CD4-positive, alpha-beta T cell treated with Interleukin-15 for 1 hour (primary cell): ENCODE data around the gene HTT-AS.

Experiments
- DNase-seq: peaks from one replicate; pipeline ENCODE4 v3.0.0-alpha.2; 2020

The HTT-AS gene

GRCh38 chr4:3025881-3026280, 48.5 kb downstream of the HTT-AS start:
- no peak for DNase-seq

- no peak for DNase-seq
Observed at GRCh38 chr4:3022651-3023050, 51.7 kb downstream of the HTT-AS start.

- DNase-seq: no peak
Observed at GRCh38 chr4:3022112-3022511, 52.2 kb downstream of the HTT-AS start.

- DNase-seq: no peak
Observed at GRCh38 chr4:3021627-3022026, 52.7 kb downstream of the HTT-AS start.

GRCh38 chr4:3021127-3021526, 53.2 kb downstream of the HTT-AS start:
- no peak for DNase-seq

DNA sequence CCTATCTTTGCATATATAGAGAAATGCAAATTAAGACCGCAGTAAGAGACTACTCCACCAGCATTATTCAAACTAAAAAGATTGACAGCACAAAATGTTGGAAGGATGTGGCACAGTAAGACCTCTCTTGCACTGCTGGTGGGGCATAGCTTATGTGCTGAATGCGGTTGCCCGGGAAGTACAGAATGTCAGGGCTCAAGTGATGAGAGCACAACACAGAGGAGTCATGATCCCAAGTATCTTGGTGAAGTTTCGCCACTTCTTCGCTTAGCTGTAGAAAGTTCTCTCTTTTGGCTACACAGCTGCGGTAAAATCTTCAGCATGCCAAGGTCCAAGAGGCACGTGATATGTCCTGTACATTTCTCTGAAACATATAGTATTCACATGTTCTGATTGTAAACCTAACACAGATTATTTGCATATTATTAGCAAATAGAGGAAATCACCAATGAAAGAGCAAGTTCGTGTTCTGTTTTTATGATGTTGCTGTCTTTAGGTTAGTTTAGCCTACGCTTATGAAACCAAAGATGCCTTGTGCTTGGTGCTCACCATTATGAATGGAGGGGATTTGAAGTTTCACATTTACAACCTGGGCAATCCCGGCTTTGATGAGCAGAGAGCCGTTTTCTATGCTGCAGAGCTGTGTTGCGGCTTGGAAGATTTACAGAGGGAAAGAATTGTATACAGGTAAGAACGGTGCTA, 55.0 kb downstream of the HTT-AS start:
- DNase-seq: no peak

GRCh38 chr4:3017504-3017903, 56.8 kb downstream of the HTT-AS start:
- DNase-seq: no peak

DNA sequence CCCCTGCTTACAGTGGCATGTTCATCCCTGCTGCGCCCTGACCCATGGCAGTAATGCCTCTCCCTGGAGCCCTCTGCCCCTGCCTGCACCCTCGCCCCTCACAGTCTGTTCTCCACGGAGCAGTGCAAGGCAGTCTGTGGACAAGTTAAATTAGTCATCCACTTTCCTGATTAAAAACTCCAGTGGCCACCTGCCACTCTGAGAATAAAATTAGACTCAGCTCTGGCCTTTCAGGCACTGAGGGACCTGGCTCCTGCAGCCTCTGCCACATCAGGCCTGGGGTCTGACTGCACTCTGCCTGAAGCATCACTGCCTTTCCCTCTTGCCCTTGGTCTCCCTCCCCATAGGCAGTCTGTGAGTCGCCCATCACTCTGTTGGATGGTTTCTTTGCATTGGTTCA, 57.4 kb downstream of the HTT-AS start:
- DNase-seq: no peak

- DNase-seq: no peak
Observed at GRCh38 chr4:3013839-3014350, 60.4 kb downstream of the HTT-AS start.
